ENCODE results near the gene LRP6. TPM values are rescaled to one million over a fixed set of nuclear protein-coding genes. Genes with fewer than 3 reads are reported as not detected.

Gene LRP6
- total and polyA plus RNA-seq, 2 experiments from 2014 or later: 17.5 to 42.4 TPM

GRCh38 chr12:12210416-12210815, 56.4 kb downstream of the LRP6 start:
- TF ChIP-seq EZH2 (IDR thresholded peaks at IDR 0.05; ENCODE audit: borderline replicate concordance) (no peak), CTCF (IDR thresholded peaks at IDR 0.05; ENCODE audit: poor library complexity) (no peak), EZH2phosphoT487 (IDR thresholded peaks at IDR 0.05; ENCODE audit: low read depth, severe bottlenecking, unreplicated experiment) (no peak)
- Histone ChIP-seq H3K79me2 (peaks cover 98% of the 10 kb centered on the region), H3K9me3 (ENCODE audit: low read depth) (no peaks in the 10 kb centered on the region), H4K20me1 (ENCODE audit: insufficient read depth, poor library complexity, severe bottlenecking) (peaks cover 42% of the 10 kb centered on the region), H2AFZ (no peak overlapping the region), H3K36me3 (replicated peaks; ENCODE audit: insufficient read depth, low read depth) (no peaks in the 10 kb centered on the region), H3K4me3 (no peak overlapping the region), H3K4me1 (ENCODE audit: insufficient read depth) (peaks cover 5% of the 10 kb centered on the region), H3K4me2 (no peak overlapping the region), H3K9me2 (replicated peaks; ENCODE audit: insufficient read depth) (no peaks in the 10 kb centered on the region), H3K27me3 (no peaks in the 10 kb centered on the region), H3K27ac (no peak overlapping the region)
- WGBS (ENCODE audit: low lambda C conversion rate, missing lambda C conversion rate): 90% methylated on average over 1 of the region's 1 CpG
- no peak for DNase-seq (ENCODE audit: low spot score)

- no peak overlapping the region for H3K4me3 ChIP-seq
- H3K79me2 ChIP-seq: peaks cover 98% of the 10 kb centered on the region
- 98% methylated on average over 3 of the region's 3 CpGs for WGBS (ENCODE audit: low lambda C conversion rate, missing lambda C conversion rate)
- DNase-seq (ENCODE audit: low spot score): no peak
- H3K36me3 ChIP-seq (replicated peaks; ENCODE audit: insufficient read depth, low read depth): no peaks in the 10 kb centered on the region
- no peak overlapping the region for H3K27ac ChIP-seq
- no peaks in the 10 kb centered on the region for H3K9me2 ChIP-seq (replicated peaks; ENCODE audit: insufficient read depth)
- TF ChIP-seq CTCF (IDR thresholded peaks at IDR 0.05; ENCODE audit: poor library complexity) (no peak), EZH2phosphoT487 (IDR thresholded peaks at IDR 0.05; ENCODE audit: low read depth, severe bottlenecking, unreplicated experiment) (no peak), EZH2 (IDR thresholded peaks at IDR 0.05; ENCODE audit: borderline replicate concordance) (no peak)
- peaks cover 38% of the 10 kb centered on the region for H4K20me1 ChIP-seq (ENCODE audit: insufficient read depth, poor library complexity, severe bottlenecking)
- H3K4me2 ChIP-seq: no peak overlapping the region
- H3K27me3 ChIP-seq: no peaks in the 10 kb centered on the region
- H3K9me3 ChIP-seq (ENCODE audit: low read depth): no peaks in the 10 kb centered on the region
- no peak overlapping the region for H2AFZ ChIP-seq
- no peaks in the 10 kb centered on the region for H3K4me1 ChIP-seq (ENCODE audit: insufficient read depth)
Observed at GRCh38 chr12:12209675-12210074, 57.2 kb downstream of the LRP6 start.

- no peaks in the 10 kb centered on the region for H3K27me3 ChIP-seq
- no peak overlapping the region for H3K4me3 ChIP-seq
- whole genome bisulfite sequencing (ENCODE audit: low lambda C conversion rate, missing lambda C conversion rate): 88% methylated on average over 3 of the region's 3 CpGs
- no peak overlapping the region for H2AFZ ChIP-seq
- peaks cover 33% of the 10 kb centered on the region for H4K20me1 ChIP-seq (ENCODE audit: insufficient read depth, poor library complexity, severe bottlenecking)
- no peaks in the 10 kb centered on the region for H3K4me1 ChIP-seq (ENCODE audit: insufficient read depth)
- H3K79me2 ChIP-seq: peaks cover 98% of the 10 kb centered on the region
- no peak overlapping the region for H3K27ac ChIP-seq
- H3K4me2 ChIP-seq: no peak overlapping the region
- no peak for DNase-seq (ENCODE audit: low spot score)
- H3K9me3 ChIP-seq (ENCODE audit: low read depth): no peaks in the 10 kb centered on the region
- H3K36me3 ChIP-seq (replicated peaks; ENCODE audit: insufficient read depth, low read depth): no peaks in the 10 kb centered on the region
- no peak for TF ChIP-seq EZH2phosphoT487 (IDR thresholded peaks at IDR 0.05; ENCODE audit: low read depth, severe bottlenecking, unreplicated experiment)
- no peak for TF ChIP-seq CTCF (IDR thresholded peaks at IDR 0.05; ENCODE audit: poor library complexity)
- TF ChIP-seq EZH2 (IDR thresholded peaks at IDR 0.05; ENCODE audit: borderline replicate concordance): no peak
- no peaks in the 10 kb centered on the region for H3K9me2 ChIP-seq (replicated peaks; ENCODE audit: insufficient read depth)
Observed at GRCh38 chr12:12209043-12209442, 57.8 kb downstream of the LRP6 start.

- WGBS (ENCODE audit: low lambda C conversion rate, missing lambda C conversion rate): 94% methylated on average over 1 of the region's 1 CpG
- Histone ChIP-seq H3K27ac (no peak overlapping the region), H2AFZ (no peak overlapping the region), H3K4me2 (no peak overlapping the region), H3K9me3 (ENCODE audit: low read depth) (no peaks in the 10 kb centered on the region), H3K79me2 (peaks cover 98% of the 10 kb centered on the region), H3K9me2 (replicated peaks; ENCODE audit: insufficient read depth) (no peaks in the 10 kb centered on the region), H3K4me3 (no peak overlapping the region), H3K27me3 (no peaks in the 10 kb centered on the region), H3K4me1 (ENCODE audit: insufficient read depth) (no peaks in the 10 kb centered on the region), H3K36me3 (replicated peaks; ENCODE audit: insufficient read depth, low read depth) (no peaks in the 10 kb centered on the region), H4K20me1 (ENCODE audit: insufficient read depth, poor library complexity, severe bottlenecking) (peaks cover 22% of the 10 kb centered on the region)
- no peak for DNase-seq (ENCODE audit: low spot score)
- no peak for TF ChIP-seq EZH2phosphoT487 (IDR thresholded peaks at IDR 0.05; ENCODE audit: low read depth, severe bottlenecking, unreplicated experiment)
- no peak for TF ChIP-seq CTCF (IDR thresholded peaks at IDR 0.05; ENCODE audit: poor library complexity)
- TF ChIP-seq EZH2 (IDR thresholded peaks at IDR 0.05; ENCODE audit: borderline replicate concordance): no peak
Observed at GRCh38 chr12:12207746-12208145, 59.1 kb downstream of the LRP6 start.

Measured in hepatocyte (in vitro differentiated cells).